ENCODE data around the gene MIX23. TPM values are rescaled to one million over a fixed set of nuclear protein-coding genes. Genes with fewer than 3 reads are reported as not detected.

MIX23 gene
- total RNA-seq, 4 donors from 2014 or later: 9.9 to 32.8 (median 23.3) TPM

- H3K4me1 ChIP-seq: no peaks in the 10 kb centered on the region
- no peak overlapping the region for H3K4me3 ChIP-seq
- H3K9me3 ChIP-seq: no peaks in the 10 kb centered on the region
- peaks cover 0 to 4% (median 0%) of the 10 kb centered on the region in 3 donors for H3K36me3 ChIP-seq
- peak in 2 of 3 donors; percentile 76 to 83 for DNase-seq
- no peaks in the 10 kb centered on the region for H3K27me3 ChIP-seq
- TF ChIP-seq CTCF (IDR thresholded peaks at IDR 0.05) (peak in 4 of 6 experiments; percentile 31 to 80 (median 72)), POLR2A (IDR thresholded peaks at IDR 0.05) (no peak)
- no peak overlapping the region for H3K27ac ChIP-seq
Observed at GRCh38 chr3:122356402-122356801, 26.6 kb downstream of the MIX23 start.

- no peak for TF ChIP-seq POLR2A (IDR thresholded peaks at IDR 0.05)
- no peak for TF ChIP-seq CTCF (IDR thresholded peaks at IDR 0.05)
- peaks cover 0 to 4% (median 0%) of the 10 kb centered on the region in 3 donors for H3K36me3 ChIP-seq
Observed at GRCh38 chr3:122355612-122356011, 27.4 kb downstream of the MIX23 start.

GRCh38 chr3:122353893-122354401, 29.1 kb downstream of the MIX23 start:
- TF ChIP-seq CTCF (IDR thresholded peaks at IDR 0.05) (no peak), POLR2A (IDR thresholded peaks at IDR 0.05) (no peak)

More at GRCh38 chr3:122355612-122356011, 27.4 kb downstream of the MIX23 start:
- Histone ChIP-seq H3K9me3 (no peaks in the 10 kb centered on the region), H3K4me3 (no peak overlapping the region), H3K27me3 (no peaks in the 10 kb centered on the region), H3K4me1 (no peaks in the 10 kb centered on the region), H3K27ac (no peak overlapping the region)
- no peak for DNase-seq

GRCh38 chr3:122353215-122353614, 29.8 kb downstream of the MIX23 start:
- TF ChIP-seq CTCF (IDR thresholded peaks at IDR 0.05): no peak
- TF ChIP-seq POLR2A (IDR thresholded peaks at IDR 0.05): no peak
- no peaks in the 10 kb centered on the region for H3K27me3 ChIP-seq
- no peak for DNase-seq

More at GRCh38 chr3:122353893-122354401, 29.1 kb downstream of the MIX23 start:
- no peak overlapping the region for H3K27ac ChIP-seq
- no peaks in the 10 kb centered on the region for H3K27me3 ChIP-seq
- H3K9me3 ChIP-seq: no peaks in the 10 kb centered on the region
- no peaks in the 10 kb centered on the region for H3K4me1 ChIP-seq
- peaks cover 0 to 4% (median 0%) of the 10 kb centered on the region in 3 donors for H3K36me3 ChIP-seq
- DNase-seq: no peak
- no peak overlapping the region for H3K4me3 ChIP-seq

GRCh38 chr3:122351612-122352011, 31.4 kb downstream of the MIX23 start:
- H3K27ac ChIP-seq: no peak overlapping the region
- H3K4me3 ChIP-seq: no peak overlapping the region
- H3K9me3 ChIP-seq: no peaks in the 10 kb centered on the region
- H3K36me3 ChIP-seq: no peaks in the 10 kb centered on the region
- no peak for DNase-seq
- no peaks in the 10 kb centered on the region for H3K4me1 ChIP-seq
- TF ChIP-seq POLR2A (IDR thresholded peaks at IDR 0.05): no peak
- no peak for TF ChIP-seq CTCF (IDR thresholded peaks at IDR 0.05)
- H3K27me3 ChIP-seq: no peaks in the 10 kb centered on the region

More at GRCh38 chr3:122353215-122353614, 29.8 kb downstream of the MIX23 start:
- H3K36me3 ChIP-seq: peaks cover 0 to under 1% (median 0%) of the 10 kb centered on the region in 3 donors
- no peaks in the 10 kb centered on the region for H3K4me1 ChIP-seq
- H3K4me3 ChIP-seq: no peak overlapping the region
- H3K27ac ChIP-seq: no peak overlapping the region
- H3K9me3 ChIP-seq: no peaks in the 10 kb centered on the region
